ENCODE measurements around the gene CSNK2A2. TPM values are rescaled to one million over a fixed set of nuclear protein-coding genes. Genes with fewer than 3 reads are reported as not detected.

CSNK2A2 gene
- total and polyA plus RNA-seq, 2 donors (not counting 3 experiments of a cell fraction or from before 2014, with no cell fraction given), result 43.3 to 125 TPM

DNA sequence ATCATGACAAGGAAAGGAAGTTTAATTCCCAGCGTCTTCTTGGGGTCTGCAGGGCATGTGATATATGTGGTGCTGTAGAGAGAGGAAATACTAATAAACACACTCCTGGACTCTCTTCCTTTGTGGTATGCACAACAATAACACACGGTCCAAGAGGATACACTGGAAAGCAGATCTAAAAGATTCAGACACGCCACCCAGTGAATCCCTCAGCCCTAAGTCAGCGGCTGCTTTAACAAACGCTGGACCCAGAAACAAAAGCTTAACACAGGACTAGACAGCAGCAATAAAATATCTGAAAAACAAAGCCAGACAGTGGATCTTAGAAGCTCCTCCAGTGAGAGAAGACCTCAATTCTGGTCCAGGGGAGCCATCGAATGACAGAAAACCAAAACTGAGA is 81.8 kb downstream of the CSNK2A2 start:
- H3K4me2 ChIP-seq (ENCODE audit: insufficient read depth, low read length), result no peak overlapping the region
- H3K4me1 ChIP-seq (ENCODE audit: control insufficient read depth, extremely low read depth, insufficient read depth, low read length), result peaks cover 9% of the 10 kb centered on the region
- FAIRE-seq, result no peak
- no peaks in the 10 kb centered on the region for H3K9me1 ChIP-seq (replicated peaks; ENCODE audit: control insufficient read depth, extremely low read depth, insufficient read depth, low read length)
- H3K79me2 ChIP-seq (ENCODE audit: control insufficient read depth, insufficient read depth, low read length), result peaks cover 38% of the 10 kb centered on the region
- ChIA-PET CTCF (interaction anchor here (1.0 to 1.8 kb wide), 3 partner anchors 8 to 93 kb away, joined by 3 to 8 read pairs (median 3); partner anchors contain the start of gene CFAP20), POLR2A (no interaction called here)
- peaks cover 2% of the 10 kb centered on the region for H4K20me1 ChIP-seq (replicated peaks; ENCODE audit: control insufficient read depth, extremely low read depth, insufficient read depth, low read length)
- no peak overlapping the region for H2AFZ ChIP-seq (ENCODE audit: low read depth, low read length)
- no peaks in the 10 kb centered on the region for H3K9me3 ChIP-seq (replicated peaks; ENCODE audit: control insufficient read depth, insufficient read depth, low read length)
- BruUV-seq (replicated peaks), result no TSS peak
- H3K36me3 ChIP-seq (ENCODE audit: control insufficient read depth in 2 of 2, extremely low read depth in 1 of 2, insufficient read depth in 2 of 2, low read length in 2 of 2), result peaks cover 9 to 13% of the 10 kb centered on the region in 2 experiments
- H3K4me3 ChIP-seq (replicated peaks in 1 of 3; ENCODE audit: insufficient read depth in 1 of 3, low read depth in 1 of 3, low read length in 3 of 3), result no peak overlapping the region
- TF ChIP-seq JUN (IDR thresholded peaks at IDR 0.05; ENCODE audit: borderline replicate concordance, insufficient read depth, insufficient read length, low read depth), result no peak
- no peak for TF ChIP-seq GATA2 (IDR thresholded peaks at IDR 0.05; ENCODE audit: insufficient read depth, insufficient read length, low read depth, low read length)
- no peak for TF ChIP-seq FOS (IDR thresholded peaks at IDR 0.05; ENCODE audit: borderline replicate concordance, insufficient read depth, low read length)
- TF ChIP-seq CTCF (IDR thresholded peaks at IDR 0.05; ENCODE audit: extremely low read depth in 1 of 2, insufficient read depth in 1 of 2, low read depth in 1 of 2, low read length in 2 of 2), result no peak
- TF ChIP-seq MYC (IDR thresholded peaks at IDR 0.05; ENCODE audit: low read depth, low read length), result no peak
- TF ChIP-seq POLR2A (IDR thresholded peaks at IDR 0.05; ENCODE audit: low read depth, low read length), result no peak
- no peak for TF ChIP-seq EZH2 (IDR thresholded peaks at IDR 0.05; ENCODE audit: borderline replicate concordance, low read depth, low read length, severe bottlenecking)
- no peak for TF ChIP-seq POLR2AphosphoS5 (IDR thresholded peaks at IDR 0.05; ENCODE audit: insufficient read depth, low read depth, low read length)
- TF ChIP-seq, protein P1, sequence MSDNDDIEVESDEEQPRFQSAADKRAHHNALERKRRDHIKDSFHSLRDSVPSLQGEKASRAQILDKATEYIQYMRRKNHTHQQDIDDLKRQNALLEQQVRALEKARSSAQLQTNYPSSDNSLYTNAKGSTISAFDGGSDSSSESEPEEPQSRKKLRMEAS (IDR thresholded peaks at IDR 0.05; ENCODE audit: insufficient read depth, insufficient read length), result no peak
- intact Hi-C loops (cut with micrococcal nuclease) (no loop called here), dilution Hi-C loops (cut with MboI; ENCODE audit: extremely low pct_ligation_motif_present, low sequenced_read_pairs) (no loop called here)
- DNase-seq (ENCODE audit: low read depth, low spot score), result no peak
- H3K27ac ChIP-seq (ENCODE audit: insufficient read depth, low read depth, low read length), result no peak overlapping the region
- H3K9ac ChIP-seq (replicated peaks; ENCODE audit: extremely low read depth, insufficient read depth, low read length), result no peak overlapping the region
- H3K27me3 ChIP-seq (ENCODE audit: control insufficient read depth in 2 of 2, insufficient read depth in 2 of 2, low read length in 2 of 2), result no peaks in the 10 kb centered on the region

All from endothelial cell of umbilical vein (primary cell).